H1 (cell line): ENCODE data around the gene FOSL2. TPM values are rescaled to one million over a fixed set of nuclear protein-coding genes. Genes with fewer than 3 reads are reported as not detected.
A peak's percentile ranks its signal among the peaks of the same experiment; 100 is the strongest.

ENCODE experiments used
- CTCF ChIA-PET: fragments of 300-600 bp; sonication (Branson Sonifier 250); formaldehyde crosslinking; loops from one replicate; lab custom pipeline; 2021; ENCODE audit not compliant: partially characterized antibody; lab: Charles Lee
- POLR2A ChIA-PET: fragments of 300-600 bp; sonication (Branson Sonifier 250); formaldehyde crosslinking; loops from one replicate; lab custom pipeline; 2021; ENCODE audit warnings: inconsistent platforms; ENCODE audit not compliant: partially characterized antibody; lab: Charles Lee
- DNase-seq, 2 experiments: peaks; one replicate each; pipeline versions ENCODE4 v3.0.0 to v3.0.0-alpha.2; 2010 to 2022; ENCODE audit warnings: low spot score in 2 of 2, low read depth in 1 of 2, mixed read lengths in 1 of 2
- FAIRE-seq: peaks from 2 replicates; lab custom pipeline; 2011; peaks lifted over from hg19 to GRCh38; lab: Jason Lieb, UNC
- H2AFZ ChIP-seq: 2 replicates; pipeline ENCODE4 v1.8.1; 2012; ENCODE audit warnings: low read length, inconsistent platforms
- H2AK5ac ChIP-seq: 2 replicates; pipeline ENCODE4 v1.6.1; 2013; ENCODE audit warnings: low read depth, low read length
- H2BK120ac ChIP-seq: replicated peaks from 2 replicates; pipeline ENCODE3; 2013; ENCODE audit warnings: low read depth, low read length, inconsistent platforms
- H2BK12ac ChIP-seq: 2 replicates; pipeline ENCODE4 v1.6.1; 2013; ENCODE audit warnings: low read depth, low read length
- H2BK15ac ChIP-seq: 2 replicates; pipeline ENCODE4 v1.6.1; 2013; ENCODE audit warnings: low read length
- H2BK20ac ChIP-seq: 2 replicates; pipeline ENCODE4 v1.6.1; 2013; ENCODE audit warnings: low read length
- H2BK5ac ChIP-seq: 2 replicates; pipeline ENCODE4 v1.6.1; 2013; ENCODE audit warnings: low read depth, low read length
- H3K14ac ChIP-seq: 2 replicates; pipeline ENCODE4 v1.6.1; 2013; ENCODE audit warnings: inconsistent platforms; ENCODE audit not compliant: insufficient read length
- H3K18ac ChIP-seq: 2 replicates; pipeline ENCODE4 v1.6.1; 2013; ENCODE audit warnings: low read length; ENCODE audit errors: extremely low read depth
- H3K23ac ChIP-seq: 2 replicates; pipeline ENCODE4 v1.6.1; 2013; ENCODE audit warnings: inconsistent platforms; ENCODE audit not compliant: insufficient read length
- H3K23me2 ChIP-seq: 2 replicates; pipeline ENCODE4 v1.6.1; 2013; ENCODE audit warnings: low read depth, low read length
- H3K27ac ChIP-seq: 2 replicates; pipeline ENCODE4 v1.6.1; 2011; ENCODE audit warnings: low read depth, low read length, inconsistent platforms
- H3K27me3 ChIP-seq, 4 experiments: replicated peaks in 1 of 4; 1 replicate in 1 of 4; 2 replicates in 3 of 4; pipeline versions ENCODE4 v1.6.1 to v1.8.1; 2011 to 2013; ENCODE audit warnings: low read length in 3 of 4, mild to moderate bottlenecking in 3 of 4, inconsistent platforms in 2 of 4, mixed read lengths in 2 of 4, moderate library complexity in 1 of 4; ENCODE audit not compliant: control insufficient read depth in 3 of 4, insufficient read depth in 3 of 4; ENCODE audit errors: extremely low read depth in 1 of 4
- H3K36me3 ChIP-seq, 4 experiments: 2 replicates each; pipeline versions ENCODE4 v1.6.1 to v1.8.1; 2011 to 2013; ENCODE audit warnings: mild to moderate bottlenecking in 4 of 4, low read length in 3 of 4, moderate library complexity in 2 of 4, control low read depth in 1 of 4, inconsistent platforms in 1 of 4; ENCODE audit not compliant: insufficient read depth in 4 of 4, control insufficient read depth in 2 of 4
- H3K4ac ChIP-seq: replicated peaks from 2 replicates; pipeline ENCODE3; 2013; ENCODE audit warnings: low read length, low read depth, mixed read lengths, inconsistent platforms; ENCODE audit not compliant: insufficient read length
- H3K4me1 ChIP-seq, 4 experiments: replicated peaks in 1 of 4; 1 replicate in 1 of 4; 2 replicates in 3 of 4; pipeline versions ENCODE4 v1.6.1 to v1.8.1; 2011 to 2013; ENCODE audit warnings: low read length in 3 of 4, inconsistent platforms in 2 of 4, mixed read lengths in 1 of 4; ENCODE audit not compliant: insufficient read depth in 4 of 4, control insufficient read depth in 3 of 4
- H3K4me2 ChIP-seq, 2 experiments: 2 replicates each; pipeline versions ENCODE4 v1.6.1 to v1.8.1; 2011 to 2013; ENCODE audit warnings: low read depth in 2 of 2, low read length in 2 of 2, control low read depth in 1 of 2, inconsistent platforms in 1 of 2, mild to moderate bottlenecking in 1 of 2; ENCODE audit not compliant: insufficient read depth in 1 of 2
- H3K4me3 ChIP-seq, 4 experiments: fragments of 200-600, 300-600 bp in 1 of 4; sonication (generic), shearing (Covaris generic), sonication (Bioruptor Twin) in 1 of 4; 2 replicates each; pipeline versions ENCODE4 v1.5.1 to v1.8.1; 2011 to 2016; ENCODE audit warnings: low read length in 4 of 4, low read depth in 3 of 4, control low read depth in 2 of 4, inconsistent platforms in 2 of 4, mild to moderate bottlenecking in 2 of 4, mixed read lengths in 1 of 4, moderate library complexity in 1 of 4; ENCODE audit not compliant: insufficient read depth in 2 of 4; ENCODE audit errors: extremely low read depth in 1 of 4
- H3K56ac ChIP-seq: replicated peaks from 2 replicates; pipeline ENCODE3; 2013; ENCODE audit warnings: low read depth, mild to moderate bottlenecking, mixed read lengths, low read length, inconsistent platforms; ENCODE audit not compliant: insufficient read length
- H3K79me1 ChIP-seq: 2 replicates; pipeline ENCODE4 v1.6.1; 2013; ENCODE audit warnings: low read depth, low read length, control low read depth
- H3K79me2 ChIP-seq, 2 experiments: 2 replicates each; pipeline versions ENCODE4 v1.6.1 to v1.8.1; 2012 to 2013; ENCODE audit warnings: low read length in 2 of 2, mild to moderate bottlenecking in 2 of 2, inconsistent platforms in 1 of 2; ENCODE audit not compliant: insufficient read depth in 2 of 2, control insufficient read depth in 1 of 2
- H3K9ac ChIP-seq, 4 experiments: replicated peaks in 1 of 4; 1 replicate in 1 of 4; 2 replicates in 3 of 4; pipeline versions ENCODE4 v1.6.1 to v1.8.1; 2011 to 2013; ENCODE audit warnings: low read depth in 3 of 4, low read length in 3 of 4, control low read depth in 2 of 4, mild to moderate bottlenecking in 2 of 4, moderate library complexity in 2 of 4, inconsistent platforms in 1 of 4; ENCODE audit errors: extremely low read depth in 1 of 4
- H3K9me3 ChIP-seq, 2 experiments: 2 replicates each; pipeline versions ENCODE4 v1.6.1 to v1.8.1; 2012 to 2013; ENCODE audit warnings: mild to moderate bottlenecking in 2 of 2, moderate library complexity in 2 of 2, control low read depth in 1 of 2, inconsistent platforms in 1 of 2, low read depth in 1 of 2, low read length in 1 of 2, mixed read lengths in 1 of 2; ENCODE audit not compliant: insufficient read depth in 2 of 2
- H4K20me1 ChIP-seq, 2 experiments: replicated peaks in 1 of 2; 2 replicates each; pipeline versions ENCODE3 to v1.8.1; 2011 to 2013; ENCODE audit warnings: inconsistent platforms in 2 of 2, low read length in 2 of 2, mild to moderate bottlenecking in 1 of 2; ENCODE audit not compliant: insufficient read depth in 2 of 2, control insufficient read depth in 1 of 2
- H4K5ac ChIP-seq: 2 replicates; pipeline ENCODE4 v1.6.1; 2013; ENCODE audit warnings: low read length, low read depth, mixed read lengths, inconsistent platforms; ENCODE audit not compliant: insufficient read length
- H4K8ac ChIP-seq: 2 replicates; pipeline ENCODE4 v1.8.0; 2013; ENCODE audit warnings: mild to moderate bottlenecking, moderate library complexity, low read length, inconsistent platforms; ENCODE audit not compliant: insufficient read depth; ENCODE audit errors: extremely low read depth
- H4K91ac ChIP-seq: replicated peaks from 2 replicates; pipeline ENCODE3; 2013; ENCODE audit warnings: low read length, mixed read lengths, inconsistent platforms; ENCODE audit not compliant: insufficient read length
- CEBPB ChIP-seq: IDR thresholded peaks from 2 replicates; pipeline ENCODE4 v1.6.1; 2012; ENCODE audit warnings: low read depth, low read length
- WGBS, 2 experiments: shearing (Covaris generic) in 1 of 2; methylation state at CpG; one replicate each; pipeline versions ENCODE4 v1.1.6 to v1.1.7; 2013 to 2015; ENCODE audit warnings: low lambda C conversion rate in 2 of 2, mixed read lengths in 2 of 2, inconsistent platforms in 1 of 2, low coverage in 1 of 2, missing lambda C conversion rate in 1 of 2; ENCODE audit not compliant: insufficient replicate concordance in 2 of 2, insufficient coverage in 1 of 2, insufficient read length in 1 of 2; ENCODE audit errors: extremely low coverage in 1 of 2, missing lambda C conversion rate in 1 of 2; 5-methylcytosine and 5-hydroxymethylcytosine counted together
- polyA plus RNA-seq, 7 experiments: library from polyadenylated mRNA; depleted of rRNA in 3 of 7; stranded (reverse) in 5 of 7; unstranded in 2 of 7; fragments of >200 nt in 5 of 7; fragments of 200-250 nt in 2 of 7; gene quantifications; 1 replicate in 5 of 7; 2 replicates in 1 of 7; 4 replicates in 1 of 7; pipeline versions ENCODE4 v1.2.1 to v1.2.3, GENCODE V29; 2011 to 2013; ENCODE audit warnings: missing spikeins in 2 of 7, mixed read lengths in 2 of 7
- total RNA-seq: library from RNA; stranded (reverse); fragmentation: NEBNext Ultra II Directional; extraction: Animal tissue kit (Norgen Biotek cat#: 25700); gene quantifications from 2 replicates; pipeline ENCODE4 v1.2.1, GENCODE V29; 2021
- TF ChIP-seq, protein P1 (sequence below): IDR thresholded peaks from 2 replicates; pipeline ENCODE4 v1.6.1; 2012; ENCODE audit warnings: low read length, inconsistent platforms

Gene FOSL2
- total and polyA plus RNA-seq, 2 of the 8 experiments (the other 6 are each of a cell fraction or from before 2014, with no cell fraction given), result 1.5 to 4.5 TPM

DNA sequence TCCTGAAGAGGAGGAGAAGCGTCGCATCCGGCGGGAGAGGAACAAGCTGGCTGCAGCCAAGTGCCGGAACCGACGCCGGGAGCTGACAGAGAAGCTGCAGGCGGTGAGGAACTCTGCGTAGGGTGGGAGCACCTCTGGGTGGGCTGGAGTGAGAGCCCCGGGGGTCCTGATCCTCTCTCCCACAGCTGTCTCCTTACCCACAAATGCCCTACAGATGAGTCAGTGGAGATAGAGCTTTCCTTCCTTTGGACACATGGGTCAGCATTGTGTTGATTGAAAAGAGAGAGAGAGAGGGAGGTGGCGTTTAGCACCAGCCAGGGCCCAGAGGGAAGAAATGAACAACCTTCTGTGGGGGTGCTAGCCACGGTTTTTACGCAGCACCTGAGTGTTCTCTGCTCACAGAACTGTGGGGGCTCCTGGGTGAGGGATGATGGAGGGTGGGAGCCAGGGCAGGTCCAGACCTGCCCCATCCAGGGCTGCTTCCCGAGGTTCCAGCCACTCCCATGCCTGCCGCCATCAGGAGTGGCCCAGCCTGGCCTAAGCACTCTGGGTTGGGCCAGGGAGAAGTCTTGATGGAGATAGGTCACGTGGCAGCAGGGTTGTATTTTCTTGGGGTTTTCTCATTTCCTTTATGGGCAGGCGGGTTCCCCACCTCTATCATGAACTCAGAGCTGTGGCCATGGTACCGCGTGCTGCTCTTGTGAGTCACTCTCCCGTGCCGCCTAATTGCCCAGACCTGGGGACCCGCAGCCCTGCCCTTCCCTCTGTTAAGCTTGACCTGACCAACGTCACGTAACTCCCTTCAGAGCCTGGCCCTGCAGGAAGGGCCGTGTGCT is 16.3 kb downstream of the FOSL2 start:
- Histone ChIP-seq H4K8ac (no peak overlapping the region), H3K23ac (no peak overlapping the region), H3K4me2 (no peak overlapping the region; a peak in 1 of 4 replicates), H2BK12ac (no peak overlapping the region), H3K4me3 (no peak overlapping the region), H3K9me3 (no peaks in the 10 kb centered on the region), H2BK20ac (no peak overlapping the region), H3K27ac (no peak overlapping the region; the same call in 1 of the 2 replicates), H2AK5ac (no peak overlapping the region), H3K36me3 (peaks cover 0 to 6% (median 0%) of the 10 kb centered on the region in 4 experiments; a peak in 3 of 8 replicates), H4K5ac (no peak overlapping the region), H3K27me3 (no peaks in the 10 kb centered on the region), H4K20me1 (peaks cover 0 to 2% of the 10 kb centered on the region in 2 experiments), H2BK5ac (0 out of 2 replicates have a peak overlapping the region, but pooled peaks have one; percentile 8), H3K56ac (no peak overlapping the region), H3K23me2 (no peaks in the 10 kb centered on the region), H3K79me2 (no peaks in the 10 kb centered on the region), H3K4ac (no peak overlapping the region), H2BK120ac (no peak overlapping the region), H2BK15ac (no peak overlapping the region), H3K14ac (no peak overlapping the region), H3K79me1 (no peaks in the 10 kb centered on the region), H3K4me1 (peaks cover 0 to 12% (median 5%) of the 10 kb centered on the region in 4 experiments; a peak in 6 of 7 replicates), H2AFZ (no peak overlapping the region), H3K9ac (no peak overlapping the region), H4K91ac (no peak overlapping the region), H3K18ac (no peak overlapping the region; the same call in 1 of the 2 replicates)
- DNase-seq (no peak), FAIRE-seq (no peak)
- ChIA-PET POLR2A (no interaction called here), CTCF (interaction anchor here (0.9 to 2.1 kb wide), 7 partner anchors 8 to 254 kb away, joined by 3 to 7 read pairs (median 4); no protein-coding TSS in a partner anchor)
- TF ChIP-seq CEBPB, result no peak
- TF ChIP-seq, protein P1, sequence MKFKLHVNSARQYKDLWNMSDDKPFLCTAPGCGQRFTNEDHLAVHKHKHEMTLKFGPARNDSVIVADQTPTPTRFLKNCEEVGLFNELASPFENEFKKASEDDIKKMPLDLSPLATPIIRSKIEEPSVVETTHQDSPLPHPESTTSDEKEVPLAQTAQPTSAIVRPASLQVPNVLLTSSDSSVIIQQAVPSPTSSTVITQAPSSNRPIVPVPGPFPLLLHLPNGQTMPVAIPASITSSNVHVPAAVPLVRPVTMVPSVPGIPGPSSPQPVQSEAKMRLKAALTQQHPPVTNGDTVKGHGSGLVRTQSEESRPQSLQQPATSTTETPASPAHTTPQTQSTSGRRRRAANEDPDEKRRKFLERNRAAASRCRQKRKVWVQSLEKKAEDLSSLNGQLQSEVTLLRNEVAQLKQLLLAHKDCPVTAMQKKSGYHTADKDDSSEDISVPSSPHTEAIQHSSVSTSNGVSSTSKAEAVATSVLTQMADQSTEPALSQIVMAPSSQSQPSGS, result no peak
- WGBS, 2 experiments, result 87% methylated on average over 25 of the region's 26 CpGs; no CpG with 5 or more reads in 1 of the 2 experiments
